Measurements from ENCODE around the gene SORBS2.

- TF ChIP-seq MLX (CRISPR knock-in tag; IDR thresholded peaks at IDR 0.05) (no peak), NR3C1 (CRISPR knock-in tag; conservative IDR thresholded peaks at IDR 0.05; ENCODE audit: low read depth) (no peak), CTCF (IDR thresholded peaks at IDR 0.05) (no peak), IRF2 (CRISPR knock-in tag; IDR thresholded peaks at IDR 0.05; ENCODE audit: borderline replicate concordance, low read depth) (no peak), E2F1 (CRISPR knock-in tag; IDR thresholded peaks at IDR 0.05) (no peak), AFF4 (CRISPR knock-in tag; IDR thresholded peaks at IDR 0.05; ENCODE audit: borderline replicate concordance) (no peak), ATF3 (CRISPR knock-in tag; conservative IDR thresholded peaks at IDR 0.05) (no peak), GABPB1 (CRISPR knock-in tag; IDR thresholded peaks at IDR 0.05) (no peak), JUN (CRISPR knock-in tag; IDR thresholded peaks at IDR 0.05) (no peak), FOXJ3 (CRISPR knock-in tag; IDR thresholded peaks at IDR 0.05; ENCODE audit: borderline replicate concordance) (no peak), USF2 (CRISPR knock-in tag; IDR thresholded peaks at IDR 0.05) (no peak), RELA (CRISPR knock-in tag; IDR thresholded peaks at IDR 0.05; ENCODE audit: borderline replicate concordance) (no peak), TEAD4 (CRISPR knock-in tag; IDR thresholded peaks at IDR 0.05) (no peak), CREB1 (CRISPR knock-in tag; IDR thresholded peaks at IDR 0.05) (no peak)
Observed at GRCh38 chr4:185736882-185737281, 75.1 kb downstream of the SORBS2 start.

Measured in WTC11 (cell line).